Bronchial epithelial cell (primary cell): ENCODE results near the gene PML. TPM values are rescaled to one million over a fixed set of nuclear protein-coding genes. Genes with fewer than 3 reads are reported as not detected.

Source experiments
- DNase-seq: peaks from one replicate; pipeline ENCODE4 v3.0.0-alpha.2; 2010; ENCODE audit warnings: low read depth
- FAIRE-seq: peaks from 2 replicates; lab custom pipeline; 2011; peaks lifted over from hg19 to GRCh38; lab: Jason Lieb, UNC
- H3K27me3 ChIP-seq: 2 replicates; pipeline ENCODE4 v1.5.1; 2011; ENCODE audit warnings: low read length; ENCODE audit not compliant: control insufficient read depth, insufficient read depth
- H3K36me3 ChIP-seq: 2 replicates; pipeline ENCODE4 v1.5.1; 2011; ENCODE audit warnings: low read length; ENCODE audit not compliant: control insufficient read depth, insufficient read depth
- H3K4me3 ChIP-seq: 2 replicates; pipeline ENCODE4 v1.5.1; 2011; ENCODE audit warnings: mild to moderate bottlenecking, low read depth, low read length, control low read depth
- total RNA-seq: library from RNA; depleted of rRNA; stranded (reverse); fragments of >200 nt; gene quantifications from 2 replicates; pipeline ENCODE4 v1.2.1, GENCODE V29; 2014
- TF ChIP-seq, protein P1 (sequence below): IDR thresholded peaks from 2 replicates; pipeline ENCODE4 v1.5.1; 2011; ENCODE audit warnings: mild to moderate bottlenecking, moderate library complexity, low read length, control low read depth, inconsistent platforms; ENCODE audit not compliant: insufficient read depth, severe bottlenecking

The PML gene
- total RNA-seq, 1 donor from 2014 or later = 7.6 TPM

DNA sequence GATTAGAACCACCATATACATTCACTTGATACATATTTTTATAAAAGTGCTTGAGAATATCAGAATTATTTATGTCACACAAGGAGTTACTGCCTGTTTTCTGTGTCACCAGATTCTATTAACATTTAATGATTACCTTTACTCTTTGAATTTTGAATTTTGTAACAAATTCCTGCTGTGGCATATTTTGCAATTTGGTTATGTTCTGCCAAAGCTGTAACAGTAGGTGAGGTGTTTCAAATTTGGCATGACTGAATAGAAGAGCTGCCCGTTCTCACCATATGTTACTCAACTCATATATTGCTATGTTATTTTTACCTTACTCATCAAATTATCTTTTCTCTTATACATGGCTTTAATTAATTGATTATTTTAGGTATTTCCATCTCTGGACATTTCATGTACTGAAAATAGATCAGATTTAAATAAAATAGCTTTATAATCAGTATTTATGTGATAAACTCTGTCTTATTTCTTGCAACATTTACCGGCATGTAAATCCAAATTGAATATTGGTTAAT is 18.9 kb downstream of the PML start:
- DNase-seq (no peak), FAIRE-seq (no peak)
- Histone ChIP-seq H3K4me3 (no peak overlapping the region), H3K27me3 (no peaks in the 10 kb centered on the region), H3K36me3 (peaks cover 6% of the 10 kb centered on the region)
- TF ChIP-seq, protein P1, sequence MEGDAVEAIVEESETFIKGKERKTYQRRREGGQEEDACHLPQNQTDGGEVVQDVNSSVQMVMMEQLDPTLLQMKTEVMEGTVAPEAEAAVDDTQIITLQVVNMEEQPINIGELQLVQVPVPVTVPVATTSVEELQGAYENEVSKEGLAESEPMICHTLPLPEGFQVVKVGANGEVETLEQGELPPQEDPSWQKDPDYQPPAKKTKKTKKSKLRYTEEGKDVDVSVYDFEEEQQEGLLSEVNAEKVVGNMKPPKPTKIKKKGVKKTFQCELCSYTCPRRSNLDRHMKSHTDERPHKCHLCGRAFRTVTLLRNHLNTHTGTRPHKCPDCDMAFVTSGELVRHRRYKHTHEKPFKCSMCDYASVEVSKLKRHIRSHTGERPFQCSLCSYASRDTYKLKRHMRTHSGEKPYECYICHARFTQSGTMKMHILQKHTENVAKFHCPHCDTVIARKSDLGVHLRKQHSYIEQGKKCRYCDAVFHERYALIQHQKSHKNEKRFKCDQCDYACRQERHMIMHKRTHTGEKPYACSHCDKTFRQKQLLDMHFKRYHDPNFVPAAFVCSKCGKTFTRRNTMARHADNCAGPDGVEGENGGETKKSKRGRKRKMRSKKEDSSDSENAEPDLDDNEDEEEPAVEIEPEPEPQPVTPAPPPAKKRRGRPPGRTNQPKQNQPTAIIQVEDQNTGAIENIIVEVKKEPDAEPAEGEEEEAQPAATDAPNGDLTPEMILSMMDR = no peak

DNA sequence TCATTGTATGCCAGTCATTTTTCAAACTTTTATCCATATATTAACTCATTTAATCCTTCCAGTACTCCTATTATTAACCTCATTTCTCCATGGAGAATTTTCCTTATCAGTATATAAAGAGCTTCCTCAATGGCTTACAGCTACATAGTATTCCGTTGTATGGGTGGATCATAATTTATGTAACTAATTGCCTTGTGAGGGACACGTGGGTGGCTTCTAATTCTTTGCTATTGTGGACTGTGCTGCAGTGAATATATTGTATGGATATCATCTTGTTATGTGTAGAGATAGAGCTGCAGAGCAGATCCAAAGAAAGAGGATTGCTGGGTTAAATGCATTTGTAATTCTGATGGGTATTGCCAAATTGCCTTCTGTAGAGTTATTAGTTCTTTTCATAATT is 25.2 kb downstream of the PML start:
- FAIRE-seq (no peak), DNase-seq (no peak)
- H3K27me3 ChIP-seq = no peaks in the 10 kb centered on the region
- H3K36me3 ChIP-seq = peaks cover 15% of the 10 kb centered on the region
- no peak overlapping the region for H3K4me3 ChIP-seq
- TF ChIP-seq, protein P1 = no peak

DNA sequence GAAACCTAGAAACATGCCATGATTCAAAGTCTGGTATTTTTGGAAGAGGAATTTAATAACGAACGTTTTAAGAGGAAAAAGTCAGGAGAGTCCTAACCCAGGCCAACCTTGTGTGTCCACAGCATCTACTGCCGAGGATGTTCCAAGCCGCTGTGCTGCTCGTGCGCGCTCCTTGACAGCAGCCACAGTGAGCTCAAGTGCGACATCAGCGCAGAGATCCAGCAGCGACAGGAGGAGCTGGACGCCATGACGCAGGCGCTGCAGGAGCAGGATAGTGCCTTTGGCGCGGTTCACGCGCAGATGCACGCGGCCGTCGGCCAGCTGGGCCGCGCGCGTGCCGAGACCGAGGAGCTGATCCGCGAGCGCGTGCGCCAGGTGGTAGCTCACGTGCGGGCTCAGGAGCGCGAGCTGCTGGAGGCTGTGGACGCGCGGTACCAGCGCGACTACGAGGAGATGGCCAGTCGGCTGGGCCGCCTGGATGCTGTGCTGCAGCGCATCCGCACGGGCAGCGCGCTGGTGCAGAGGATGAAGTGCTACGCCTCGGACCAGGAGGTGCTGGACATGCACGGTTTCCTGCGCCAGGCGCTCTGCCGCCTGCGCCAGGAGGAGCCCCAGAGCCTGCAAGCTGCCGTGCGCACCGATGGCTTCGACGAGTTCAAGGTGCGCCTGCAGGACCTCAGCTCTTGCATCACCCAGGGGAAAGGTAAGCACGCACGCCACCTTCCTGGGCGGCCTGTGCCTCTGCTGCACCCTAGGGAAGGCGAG is 28.4 kb downstream of the PML start:
- H3K4me3 ChIP-seq = no peak overlapping the region

DNA sequence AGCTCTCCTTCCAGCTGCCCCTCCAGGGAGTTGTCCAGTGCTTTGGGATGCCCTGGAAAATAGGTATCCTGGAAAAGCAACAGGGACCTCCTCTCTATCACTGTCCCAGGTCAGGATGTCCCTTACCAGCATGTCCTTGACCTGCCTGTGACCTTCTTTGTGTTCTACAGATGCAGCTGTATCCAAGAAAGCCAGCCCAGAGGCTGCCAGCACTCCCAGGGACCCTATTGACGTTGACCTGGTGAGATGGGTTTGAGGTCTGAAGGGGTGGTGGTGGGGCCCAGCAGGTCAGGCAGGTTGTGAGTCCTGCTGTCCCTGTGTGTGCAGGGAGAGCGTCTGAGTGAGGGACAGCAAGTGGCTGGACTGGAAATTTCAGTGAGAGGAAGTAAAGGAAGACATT is 30.2 kb downstream of the PML start:
- TF ChIP-seq, protein P1 = no peak
- Histone ChIP-seq H3K27me3 (no peaks in the 10 kb centered on the region), H3K36me3 (peaks cover 22% of the 10 kb centered on the region), H3K4me3 (no peak overlapping the region)
- FAIRE-seq (no peak), DNase-seq (no peak)

More for the DNA sequence above, 28.4 kb downstream of the PML start:
- Histone ChIP-seq H3K27me3 (no peaks in the 10 kb centered on the region), H3K36me3 (peaks cover 22% of the 10 kb centered on the region)
- TF ChIP-seq, protein P1 = no peak
- no peak for DNase-seq
- no peak for FAIRE-seq

DNA sequence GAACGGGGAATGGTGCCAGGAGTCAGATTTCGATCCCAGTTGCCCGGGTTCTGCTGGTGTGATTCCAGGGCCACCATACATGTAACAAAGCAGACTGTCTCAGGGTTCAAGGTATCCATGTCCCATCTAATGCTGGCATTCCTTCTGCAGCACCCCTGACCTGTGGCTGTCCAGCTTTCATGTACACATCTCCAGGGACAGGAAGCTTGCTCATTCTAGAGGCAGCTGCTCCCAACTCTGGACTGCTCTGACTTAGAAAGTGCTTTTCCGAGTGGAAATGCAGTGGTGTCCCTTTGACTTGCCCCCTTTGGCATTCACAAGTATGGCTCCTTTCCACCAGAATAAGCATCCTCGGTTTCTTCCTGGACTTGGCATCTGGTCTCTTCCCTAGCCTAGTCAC is 30.9 kb downstream of the PML start:
- Histone ChIP-seq H3K4me3 (no peak overlapping the region), H3K27me3 (no peaks in the 10 kb centered on the region), H3K36me3 (peaks cover 22% of the 10 kb centered on the region)
- TF ChIP-seq, protein P1 = no peak
- FAIRE-seq (no peak), DNase-seq (no peak)
